K562 (cell line): Measurements from ENCODE around the gene RETREG1. TPM values are rescaled to one million over a fixed set of nuclear protein-coding genes. Genes with fewer than 3 reads are reported as not detected.
A peak's percentile ranks its signal among the peaks of the same experiment; 100 is the strongest.

Source experiments
- ATF1 ChIP-seq, 2 experiments: fragments of 450-650 bp in 1 of 2; IDR thresholded peaks; 2 replicates each; pipeline ENCODE4 v1.6.1; 2016; ENCODE audit warnings: missing compliant biosample characterization in 1 of 2, missing genetic modification characterization in 1 of 2
- ATF2 ChIP-seq: sonication (generic); formaldehyde crosslinking; IDR thresholded peaks from 2 replicates; pipeline ENCODE4 v1.8.1; 2022; ENCODE audit warnings: missing genetic modification reagents
- CUX1 ChIP-seq: fragments of 200-800 bp; sonication (Bioruptor generic); IDR thresholded peaks from 2 replicates; pipeline ENCODE4 v1.6.1; 2016; ENCODE audit warnings: missing genetic modification characterization, missing compliant biosample characterization
- DPF2 ChIP-seq: fragments of 450-650 bp; IDR thresholded peaks from 2 replicates; pipeline ENCODE4 v1.6.1; 2016
- KAT2B ChIP-seq: IDR thresholded peaks from one replicate; pipeline ENCODE4 v1.6.1; 2012; ENCODE audit warnings: low read depth, mild to moderate bottlenecking, control low read depth, inconsistent platforms, low read length, moderate library complexity
- MITF ChIP-seq: IDR thresholded peaks from 2 replicates; pipeline ENCODE4 v1.6.1; 2014; ENCODE audit warnings: antibody characterized with exemption
- OTX1 ChIP-seq: fragments of 450-650 bp; formaldehyde crosslinking; IDR thresholded peaks from 2 replicates; pipeline ENCODE4 v1.4.0; 2022; ENCODE audit warnings: mild to moderate bottlenecking
- PHF20 ChIP-seq: fragments of 450-650 bp; IDR thresholded peaks from 2 replicates; pipeline ENCODE4 v1.6.1; 2018; ENCODE audit not compliant: partially characterized antibody
- SNAPC5 ChIP-seq: fragments of 250-450 bp; sonication (Bioruptor Pico); IDR thresholded peaks from 2 replicates; pipeline ENCODE4 v1.8.0; 2021; ENCODE audit warnings: moderate library complexity, mild to moderate bottlenecking, inconsistent platforms
- SRF ChIP-seq, 2 experiments: fragments of 250-450, 450-650 bp in 1 of 2; sonication (Bioruptor Pico) in 1 of 2; sonication (generic) in 1 of 2; formaldehyde crosslinking; IDR thresholded peaks; 2 replicates each; pipeline versions ENCODE4 v1.5.0 to v1.5.1; 2020 to 2022; ENCODE audit warnings: mild to moderate bottlenecking in 1 of 2, missing genetic modification reagents in 1 of 2
- TCF15 ChIP-seq: fragments of 250-450 bp; sonication (Bioruptor Pico); IDR thresholded peaks from 2 replicates; pipeline ENCODE4 v1.8.0; 2022; ENCODE audit warnings: moderate library complexity, mild to moderate bottlenecking, inconsistent platforms
- ZNF551 ChIP-seq: fragments of 250-450 bp; sonication (Bioruptor Pico); IDR thresholded peaks from 2 replicates; pipeline ENCODE4 v1.5.0; 2021; ENCODE audit warnings: mild to moderate bottlenecking, moderate library complexity
- ZNF644 ChIP-seq: fragments of 200-800 bp; sonication (Bioruptor generic); IDR thresholded peaks from 2 replicates; pipeline ENCODE4 v1.6.1; 2016; ENCODE audit warnings: low read depth, missing genetic modification characterization, missing compliant biosample characterization
- polyA plus RNA-seq, 8 experiments: library from polyadenylated mRNA; depleted of rRNA in 4 of 8; stranded (reverse) in 5 of 8; unstranded in 3 of 8; fragments of >200 nt; fragmentation: Nextera tagmentation in 2 of 8; fragmentation: Illumina TruSeq in 1 of 8; extraction: Ambion mirVana in 2 of 8; extraction: Trizol in 1 of 8; gene quantifications; 2 replicates each; pipeline versions ENCODE4 v1.2.1 to v1.2.3, GENCODE V29; 2011 to 2014; ENCODE audit warnings: inconsistent platforms in 1 of 8, missing spikeins in 1 of 8
- total RNA-seq, 7 experiments: library from RNA; depleted of rRNA in 6 of 7; stranded (reverse); fragments of >200 nt in 6 of 7; fragmentation: Illumina TruSeq in 2 of 7; extraction: Trizol in 2 of 7; gene quantifications; 2 replicates each; pipeline versions ENCODE4 v1.2.1 to v1.2.3, GENCODE V29; 2011 to 2021; ENCODE audit warnings: low replicate concordance in 1 of 7

The RETREG1 gene
- total and polyA plus RNA-seq, 9 of the 15 experiments (the other 6 are each of a cell fraction or from before 2014, with no cell fraction given) = 0.01 to 0.20 (median 0.08) TPM; not detected in 5

- TF ChIP-seq CUX1 (CRISPR knock-in tag) (no peak), SRF (CRISPR knock-in tag; IDR thresholded peaks at IDR 0.05) (no peak), ZNF551 (CRISPR knock-in tag) (no peak), ATF2 (CRISPR knock-in tag) (no peak), MITF (no peak), SNAPC5 (no peak), KAT2B (no peak), PHF20 (no peak), ATF1 (CRISPR knock-in tag; IDR thresholded peaks at IDR 0.05) (no peak), ATF1 (tag; IDR thresholded peaks at IDR 0.05) (0 out of 2 replicates have a peak, but pooled peaks have one; percentile 13), DPF2 (peak; percentile 37; the same call in 1 of the 2 replicates), ZNF644 (tag) (no peak), TCF15 (CRISPR knock-in tag) (no peak), OTX1 (no peak)
Observed at GRCh38 chr5:16456103-16456832, 160.5 kb downstream of the RETREG1 start (continued).
